HepG2 (cell line): ENCODE data around the gene NGRN. TPM values are rescaled to one million over a fixed set of nuclear protein-coding genes. Genes with fewer than 3 reads are reported as not detected.

Experiments used
- GLMP ChIP-seq: sonication (generic); formaldehyde crosslinking; IDR thresholded peaks from 2 replicates; pipeline ENCODE4 v1.9.0; 2021; ENCODE audit warnings: missing genetic modification reagents, mild to moderate bottlenecking, borderline replicate concordance
- HNRNPK ChIP-seq: fragments of 200-400 bp; formaldehyde crosslinking; IDR thresholded peaks from 2 replicates; pipeline ENCODE4 v1.6.1; 2018; ENCODE audit warnings: low read length, low read depth, moderate library complexity, mild to moderate bottlenecking; ENCODE audit not compliant: poor library complexity, severe bottlenecking
- HNRNPLL ChIP-seq: fragments of 200-400 bp; formaldehyde crosslinking; IDR thresholded peaks from 2 replicates; pipeline ENCODE4 v1.6.1; 2017; ENCODE audit warnings: mild to moderate bottlenecking, low read depth, low read length; ENCODE audit not compliant: poor library complexity, severe bottlenecking
- HOXA5 ChIP-seq: sonication (generic); formaldehyde crosslinking; IDR thresholded peaks from 2 replicates; pipeline ENCODE4 v1.4.0; 2020; ENCODE audit warnings: missing genetic modification reagents
- MAX ChIP-seq: IDR thresholded peaks from 2 replicates; pipeline ENCODE4 v1.6.1; 2012; ENCODE audit warnings: inconsistent platforms
- MAZ ChIP-seq, 2 experiments: sonication (generic) in 1 of 2; formaldehyde crosslinking in 1 of 2; IDR thresholded peaks; 2 replicates each; pipeline versions ENCODE4 v1.5.0 to v1.6.1; 2012 to 2020; ENCODE audit warnings: low read depth in 2 of 2, mild to moderate bottlenecking in 2 of 2, borderline replicate concordance in 1 of 2, improper control_type of control experiment in 1 of 2, low read length in 1 of 2, missing genetic modification reagents in 1 of 2, moderate library complexity in 1 of 2
- NR2F1 ChIP-seq, 2 experiments: fragments of 450-650 bp in 1 of 2; formaldehyde crosslinking in 1 of 2; IDR thresholded peaks; 2 replicates each; pipeline versions ENCODE4 v1.5.0 to v1.6.1; 2016 to 2020; ENCODE audit warnings: mild to moderate bottlenecking in 1 of 2, missing compliant biosample characterization in 1 of 2, missing genetic modification reagents in 1 of 2, moderate library complexity in 1 of 2
- PHF20 ChIP-seq: sonication (generic); formaldehyde crosslinking; IDR thresholded peaks from 2 replicates; pipeline ENCODE4 v1.5.0; 2020; ENCODE audit warnings: mild to moderate bottlenecking, missing genetic modification reagents
- RBFOX2 ChIP-seq: fragments of 200-400 bp; formaldehyde crosslinking; IDR thresholded peaks from 2 replicates; pipeline ENCODE4 v1.6.1; 2017; ENCODE audit warnings: low read depth, mild to moderate bottlenecking, low read length
- TEAD3 ChIP-seq: optimal IDR thresholded peaks from 2 replicates; pipeline ENCODE3; 2016; ENCODE audit warnings: borderline replicate concordance
- UBTF ChIP-seq: sonication (generic); formaldehyde crosslinking; IDR thresholded peaks from 2 replicates; pipeline ENCODE4 v1.4.0; 2020; ENCODE audit warnings: mild to moderate bottlenecking, missing genetic modification reagents
- ZBTB39 ChIP-seq: sonication (generic); formaldehyde crosslinking; IDR thresholded peaks from 2 replicates; pipeline ENCODE4 v1.5.0; 2020; ENCODE audit warnings: missing genetic modification reagents
- ZMYM3 ChIP-seq: sonication (generic); formaldehyde crosslinking; IDR thresholded peaks from 2 replicates; pipeline ENCODE4 v1.5.1; 2020; ENCODE audit warnings: mild to moderate bottlenecking, missing genetic modification reagents
- ZNF280B ChIP-seq: sonication (generic); formaldehyde crosslinking; IDR thresholded peaks from 2 replicates; pipeline ENCODE4 v1.5.0; 2020; ENCODE audit warnings: missing genetic modification reagents, mild to moderate bottlenecking, borderline replicate concordance
- ZNF574 ChIP-seq: sonication (generic); formaldehyde crosslinking; IDR thresholded peaks from 2 replicates; pipeline ENCODE4 v1.4.0; 2020; ENCODE audit warnings: missing genetic modification reagents
- polyA plus RNA-seq, 8 experiments: library from polyadenylated mRNA; depleted of rRNA in 3 of 8; stranded (reverse) in 7 of 8; unstranded in 1 of 8; fragments of >200 nt; fragmentation: Illumina TruSeq in 4 of 8; extraction: Trizol in 4 of 8; gene quantifications; 2 replicates each; pipeline versions ENCODE4 v1.2.1 to v1.2.3, GENCODE V29; 2011 to 2016; ENCODE audit warnings: low read depth in 4 of 8, missing spikeins in 1 of 8, mixed read lengths in 1 of 8; ENCODE audit not compliant: insufficient read depth in 1 of 8
- total RNA-seq, 5 experiments: library from RNA; depleted of rRNA; stranded (reverse); fragments of >200 nt; fragmentation: Illumina TruSeq; extraction: Trizol; gene quantifications; 2 replicates each; pipeline ENCODE4 v1.2.3, GENCODE V29; 2016; ENCODE audit warnings: low read depth in 1 of 5

NGRN gene
- total and polyA plus RNA-seq, 2 of the 13 experiments (the other 11 are each of a cell fraction or from before 2014, with no cell fraction given), result 39.8 to 63.7 TPM

- no peak for TF ChIP-seq TEAD3 (CRISPR knock-in tag)
- no peak for TF ChIP-seq ZNF280B
- TF ChIP-seq HNRNPLL, result peak; percentile 16
- peak; percentile 64 for TF ChIP-seq RBFOX2
- no peak; the same call in 1 of the 2 replicates for TF ChIP-seq PHF20 (CRISPR knock-in tag)
- peak; percentile 1 for TF ChIP-seq HNRNPK
- no peak; the same call in none of the 2 replicates for TF ChIP-seq MAZ (IDR thresholded peaks at IDR 0.05; ENCODE audit: borderline replicate concordance, low read depth, low read length)
- TF ChIP-seq MAZ (CRISPR knock-in tag; IDR thresholded peaks at IDR 0.05; ENCODE audit: low read depth), result peak; percentile 18; the same call in 1 of the 2 replicates
- TF ChIP-seq ZBTB39 (CRISPR knock-in tag), result no peak
- TF ChIP-seq ZNF574, result 0 out of 2 replicates have a peak, but pooled peaks have one; percentile 40
- 0 out of 4 replicates have a peak, but pooled peaks of 1 of the 2 experiments have one; percentile 25 for TF ChIP-seq NR2F1 (CRISPR knock-in tag; IDR thresholded peaks at IDR 0.05)
- TF ChIP-seq ZMYM3 (CRISPR knock-in tag), result no peak
- TF ChIP-seq MAX, result peak; percentile 53
- TF ChIP-seq GLMP, result no peak
- no peak for TF ChIP-seq UBTF (CRISPR knock-in tag)
- peak; percentile 4; the same call in 1 of the 2 replicates for TF ChIP-seq HOXA5
Observed at GRCh38 chr15:90234096-90234988, 31.1 kb upstream of the NGRN start, which contains the start of gene GDPGP1 (continued).
